Ascending aorta (tissue), 2 donors: ENCODE data around the gene HTRA3. TPM values are rescaled to one million over a fixed set of nuclear protein-coding genes. Genes with fewer than 3 reads are reported as not detected.

Source experiments
- DNase-seq, 2 donors: peaks; one replicate each; pipeline ENCODE4 v3.0.0-alpha.2; 2019; ENCODE audit warnings: low spot score in 2 of 2
- H3K27ac ChIP-seq, 2 donors: fragments of 200-600 bp; sonication (generic); one replicate each; pipeline ENCODE4 v1.5.1; 2016 to 2017; ENCODE audit warnings: mild to moderate bottlenecking in 1 of 2
- H3K27me3 ChIP-seq: fragments of 200-600 bp; sonication (generic); one replicate; pipeline ENCODE4 v1.5.1; 2017
- H3K36me3 ChIP-seq, 2 donors: fragments of 200-600 bp; sonication (generic); one replicate each; pipeline ENCODE4 v1.5.1; 2016
- H3K4me1 ChIP-seq, 2 donors: fragments of 200-600 bp; sonication (generic); one replicate each; pipeline ENCODE4 v1.5.1; 2016 to 2017; ENCODE audit warnings: mild to moderate bottlenecking in 1 of 2
- H3K4me3 ChIP-seq, 2 donors: fragments of 200-600 bp; sonication (generic); one replicate each; pipeline ENCODE4 v1.5.1; 2016 to 2017; ENCODE audit warnings: mild to moderate bottlenecking in 1 of 2
- H3K9me3 ChIP-seq, 2 donors: fragments of 200-600 bp; sonication (generic); one replicate each; pipeline ENCODE4 v1.5.1; 2016
- intact Hi-C: fragments of 100-400 bp; cut with DNase I; formaldehyde crosslinking; loops from one replicate; pipeline ENCODE4 v1.15.1; 2023
- total RNA-seq: library from RNA; depleted of rRNA; stranded (reverse); fragments of >200 nt; gene quantifications from one replicate; pipeline ENCODE4 v1.1.0, GENCODE V29; 2016
- TF ChIP-seq, protein P1 (sequence below), 3 experiments: fragments of 200-600 bp in 2 of 3; fragments of 450-650 bp in 1 of 3; sonication (generic) in 2 of 3; IDR thresholded peaks; one replicate each; pipeline ENCODE4 v1.5.1; 2016 to 2019; ENCODE audit warnings: antibody characterized with exemption in 3 of 3, mild to moderate bottlenecking in 1 of 3, moderate library complexity in 1 of 3

The HTRA3 gene
- total RNA-seq, 1 donor from 2014 or later, result 52.6 TPM

GRCh38 chr4:8252301-8253173 is 17.0 kb upstream of the HTRA3 start:
- no peak for DNase-seq
- no peaks in the 10 kb centered on the region for H3K36me3 ChIP-seq
- no peak overlapping the region for H3K27ac ChIP-seq
- no peaks in the 10 kb centered on the region for H3K9me3 ChIP-seq
- no peaks in the 10 kb centered on the region for H3K27me3 ChIP-seq
- intact Hi-C loops, result no loop called here
- no peaks in the 10 kb centered on the region for H3K4me1 ChIP-seq
- TF ChIP-seq, protein P1, sequence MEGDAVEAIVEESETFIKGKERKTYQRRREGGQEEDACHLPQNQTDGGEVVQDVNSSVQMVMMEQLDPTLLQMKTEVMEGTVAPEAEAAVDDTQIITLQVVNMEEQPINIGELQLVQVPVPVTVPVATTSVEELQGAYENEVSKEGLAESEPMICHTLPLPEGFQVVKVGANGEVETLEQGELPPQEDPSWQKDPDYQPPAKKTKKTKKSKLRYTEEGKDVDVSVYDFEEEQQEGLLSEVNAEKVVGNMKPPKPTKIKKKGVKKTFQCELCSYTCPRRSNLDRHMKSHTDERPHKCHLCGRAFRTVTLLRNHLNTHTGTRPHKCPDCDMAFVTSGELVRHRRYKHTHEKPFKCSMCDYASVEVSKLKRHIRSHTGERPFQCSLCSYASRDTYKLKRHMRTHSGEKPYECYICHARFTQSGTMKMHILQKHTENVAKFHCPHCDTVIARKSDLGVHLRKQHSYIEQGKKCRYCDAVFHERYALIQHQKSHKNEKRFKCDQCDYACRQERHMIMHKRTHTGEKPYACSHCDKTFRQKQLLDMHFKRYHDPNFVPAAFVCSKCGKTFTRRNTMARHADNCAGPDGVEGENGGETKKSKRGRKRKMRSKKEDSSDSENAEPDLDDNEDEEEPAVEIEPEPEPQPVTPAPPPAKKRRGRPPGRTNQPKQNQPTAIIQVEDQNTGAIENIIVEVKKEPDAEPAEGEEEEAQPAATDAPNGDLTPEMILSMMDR (IDR thresholded peaks at IDR 0.05), result no peak
- H3K4me3 ChIP-seq, result no peak overlapping the region

DNA sequence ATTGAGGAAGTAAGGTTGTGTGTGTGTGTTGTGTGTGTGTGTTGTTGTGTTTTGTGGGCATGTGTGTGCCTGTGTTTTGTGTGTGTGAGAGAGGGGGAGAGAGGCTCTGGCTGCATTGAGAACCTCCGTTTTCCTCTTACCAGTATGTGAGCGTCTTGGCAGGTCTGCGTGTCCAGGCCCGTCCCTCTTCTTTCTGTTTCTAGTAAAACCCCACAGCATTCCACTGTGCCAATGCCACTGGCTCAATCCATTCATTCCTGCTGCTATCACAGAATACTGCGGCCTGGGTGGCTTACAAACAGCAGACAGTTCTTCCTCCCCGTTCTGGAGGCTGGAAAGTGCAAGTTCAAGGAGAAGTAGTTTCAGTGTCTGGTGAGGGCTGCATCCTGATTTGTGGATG is 15.5 kb upstream of the HTRA3 start:
- intact Hi-C loops, result no loop called here
- TF ChIP-seq, protein P1 (IDR thresholded peaks at IDR 0.05), result no peak
- no peak overlapping the region for H3K4me3 ChIP-seq
- H3K27ac ChIP-seq, result no peak overlapping the region
- H3K4me1 ChIP-seq, result no peaks in the 10 kb centered on the region
- DNase-seq, result no peak
- H3K36me3 ChIP-seq, result no peaks in the 10 kb centered on the region
- H3K9me3 ChIP-seq, result no peaks in the 10 kb centered on the region
- no peaks in the 10 kb centered on the region for H3K27me3 ChIP-seq

- intact Hi-C loops, result no loop called here
Observed at GRCh38 chr4:8255698-8256441, 13.7 kb upstream of the HTRA3 start.

DNA sequence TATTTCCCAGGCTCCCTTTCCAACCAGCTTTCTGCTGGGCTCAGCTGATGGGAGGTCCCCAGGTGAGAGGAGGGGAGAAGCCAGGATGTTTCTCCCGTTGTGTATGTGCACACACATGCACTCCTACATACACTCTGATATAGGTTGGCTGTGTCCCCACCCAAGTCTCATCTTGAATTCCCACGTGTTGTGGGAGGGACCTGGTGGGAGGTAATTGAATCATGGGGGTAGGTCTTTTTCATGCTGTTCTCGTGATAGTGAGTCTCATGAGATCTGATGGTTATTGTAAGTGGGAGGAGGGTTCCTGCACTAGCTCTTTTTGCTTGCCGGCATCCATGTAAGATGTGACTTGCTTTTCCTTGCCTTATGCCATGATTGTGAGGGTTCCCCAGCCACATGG is 11.7 kb upstream of the HTRA3 start:
- no peaks in the 10 kb centered on the region for H3K9me3 ChIP-seq
- H3K36me3 ChIP-seq, result no peaks in the 10 kb centered on the region
- no peak overlapping the region for H3K27ac ChIP-seq
- DNase-seq, result no peak
- no peaks in the 10 kb centered on the region for H3K27me3 ChIP-seq
- TF ChIP-seq, protein P1 (IDR thresholded peaks at IDR 0.05), result no peak
- intact Hi-C loops, result no loop called here
- H3K4me1 ChIP-seq, result no peaks in the 10 kb centered on the region
- no peak overlapping the region for H3K4me3 ChIP-seq

More at GRCh38 chr4:8255698-8256441, 13.7 kb upstream of the HTRA3 start:
- Histone ChIP-seq H3K4me3 (no peak overlapping the region), H3K27ac (no peak overlapping the region), H3K4me1 (no peaks in the 10 kb centered on the region), H3K27me3 (no peaks in the 10 kb centered on the region), H3K9me3 (no peaks in the 10 kb centered on the region), H3K36me3 (no peaks in the 10 kb centered on the region)
- TF ChIP-seq, protein P1 (IDR thresholded peaks at IDR 0.05), result no peak
- peak in 1 of 2 donors; percentile 82 for DNase-seq

DNA sequence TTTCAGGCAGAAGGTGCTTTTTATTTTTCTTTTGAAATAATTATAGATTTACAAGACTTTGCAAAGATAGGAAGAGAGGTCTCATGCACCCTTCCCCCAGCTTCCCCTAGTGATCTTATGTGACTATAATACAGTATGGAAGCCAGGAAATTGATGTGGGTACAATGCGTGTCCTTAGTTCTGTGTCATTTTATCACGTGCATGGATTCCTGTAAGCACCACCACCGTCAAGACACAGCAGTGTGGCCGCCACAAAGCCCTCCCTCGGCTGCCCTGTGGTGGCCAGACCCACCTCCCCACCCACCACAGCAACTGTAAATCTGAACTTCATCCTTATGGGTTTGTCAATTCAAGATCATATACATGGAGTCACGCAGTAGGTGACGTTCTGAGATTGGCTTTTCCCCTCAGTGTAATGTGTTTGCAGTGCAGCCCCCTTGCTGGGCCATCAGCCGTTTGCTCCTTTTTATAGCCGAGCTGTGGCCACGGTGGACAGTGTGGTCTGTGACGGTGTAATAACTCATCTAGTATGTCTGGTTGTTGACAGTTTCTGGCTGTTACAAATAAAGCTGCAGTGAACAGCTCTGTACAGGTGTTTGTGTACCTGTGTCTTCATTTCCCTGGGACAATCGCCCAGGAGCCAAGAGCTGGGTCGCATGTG is 10.9 kb upstream of the HTRA3 start:
- TF ChIP-seq, protein P1 (IDR thresholded peaks at IDR 0.05), result no peak
- Histone ChIP-seq H3K27ac (no peak overlapping the region), H3K4me3 (no peak overlapping the region), H3K27me3 (no peaks in the 10 kb centered on the region), H3K9me3 (no peaks in the 10 kb centered on the region), H3K36me3 (no peaks in the 10 kb centered on the region), H3K4me1 (no peaks in the 10 kb centered on the region)
- intact Hi-C loops, result no loop called here
- no peak for DNase-seq
